Astrocyte of the cerebellum (primary cell): ENCODE results near the gene AIG1.

Experiments
- DNase-seq: peaks from one replicate; pipeline ENCODE4 v3.0.0-alpha.2; 2011; ENCODE audit warnings: low read depth
- H3K4me3 ChIP-seq: 2 replicates; pipeline ENCODE4 v1.5.1; 2011; ENCODE audit warnings: mild to moderate bottlenecking, low read depth, low read length, moderate library complexity
- in situ Hi-C: cut with HindIII; loops from 2 replicates; pipeline ENCODE4 v1.10.0; 2017; ENCODE audit warnings: low sequenced_read_pairs
- TF ChIP-seq, protein P1 (sequence below): IDR thresholded peaks from 2 replicates; pipeline ENCODE4 v1.5.1; 2012; ENCODE audit warnings: low read length, low read depth, moderate library complexity, mild to moderate bottlenecking; ENCODE audit errors: missing control alignments

AIG1 gene

DNA sequence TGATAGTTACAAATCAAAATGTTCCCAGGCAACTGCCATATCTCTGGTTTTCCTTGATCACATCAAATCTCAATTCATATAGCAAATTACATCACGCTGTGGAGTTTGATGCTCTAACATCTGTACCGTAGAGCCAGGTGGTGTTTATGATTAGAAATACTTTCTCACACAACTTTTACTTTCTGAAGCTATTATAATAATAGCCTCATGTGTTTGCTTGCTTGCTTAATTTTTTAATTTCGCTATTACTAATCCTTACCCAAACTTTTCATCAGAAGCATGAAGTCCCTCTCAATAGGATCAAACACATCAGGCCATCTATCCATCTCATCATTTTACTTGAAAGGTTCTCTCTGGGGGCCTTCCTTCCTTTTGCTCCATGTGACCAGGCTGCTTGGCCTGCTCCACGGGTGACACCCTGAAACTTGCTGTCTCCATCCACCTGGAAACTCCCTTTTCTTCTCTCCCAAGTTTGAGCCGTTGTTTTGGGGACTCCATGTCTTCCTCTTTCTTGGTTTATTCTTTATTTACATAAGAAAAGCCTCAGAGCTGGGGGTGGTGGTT lies 314.4 kb downstream of the AIG1 start:
- no peak overlapping the region for H3K4me3 ChIP-seq
- in situ Hi-C loops, result no loop called here
- DNase-seq, result no peak
- TF ChIP-seq, protein P1, sequence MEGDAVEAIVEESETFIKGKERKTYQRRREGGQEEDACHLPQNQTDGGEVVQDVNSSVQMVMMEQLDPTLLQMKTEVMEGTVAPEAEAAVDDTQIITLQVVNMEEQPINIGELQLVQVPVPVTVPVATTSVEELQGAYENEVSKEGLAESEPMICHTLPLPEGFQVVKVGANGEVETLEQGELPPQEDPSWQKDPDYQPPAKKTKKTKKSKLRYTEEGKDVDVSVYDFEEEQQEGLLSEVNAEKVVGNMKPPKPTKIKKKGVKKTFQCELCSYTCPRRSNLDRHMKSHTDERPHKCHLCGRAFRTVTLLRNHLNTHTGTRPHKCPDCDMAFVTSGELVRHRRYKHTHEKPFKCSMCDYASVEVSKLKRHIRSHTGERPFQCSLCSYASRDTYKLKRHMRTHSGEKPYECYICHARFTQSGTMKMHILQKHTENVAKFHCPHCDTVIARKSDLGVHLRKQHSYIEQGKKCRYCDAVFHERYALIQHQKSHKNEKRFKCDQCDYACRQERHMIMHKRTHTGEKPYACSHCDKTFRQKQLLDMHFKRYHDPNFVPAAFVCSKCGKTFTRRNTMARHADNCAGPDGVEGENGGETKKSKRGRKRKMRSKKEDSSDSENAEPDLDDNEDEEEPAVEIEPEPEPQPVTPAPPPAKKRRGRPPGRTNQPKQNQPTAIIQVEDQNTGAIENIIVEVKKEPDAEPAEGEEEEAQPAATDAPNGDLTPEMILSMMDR, result no peak

DNA sequence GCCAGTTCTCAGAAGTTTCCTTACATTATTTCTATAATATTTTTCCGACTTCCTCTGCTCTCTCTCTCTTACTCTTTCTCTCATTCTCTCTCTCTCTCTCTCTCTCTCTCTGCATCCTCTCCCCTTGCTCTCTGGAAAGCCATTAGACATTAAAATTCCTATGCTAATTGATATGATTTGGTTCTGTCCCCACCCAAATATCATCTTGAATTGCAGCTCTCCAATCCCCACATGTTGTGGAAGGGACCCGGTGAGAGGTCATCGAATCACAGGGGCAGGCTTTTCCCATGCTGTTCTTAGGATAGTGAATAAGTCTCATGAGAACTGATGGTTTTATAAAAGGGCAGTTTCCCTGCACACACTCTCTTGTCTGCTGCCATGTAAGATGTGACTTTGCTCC lies 315.7 kb downstream of the AIG1 start:
- in situ Hi-C loops, result no loop called here
- TF ChIP-seq, protein P1, result no peak
- H3K4me3 ChIP-seq, result no peak overlapping the region
- DNase-seq, result no peak

DNA sequence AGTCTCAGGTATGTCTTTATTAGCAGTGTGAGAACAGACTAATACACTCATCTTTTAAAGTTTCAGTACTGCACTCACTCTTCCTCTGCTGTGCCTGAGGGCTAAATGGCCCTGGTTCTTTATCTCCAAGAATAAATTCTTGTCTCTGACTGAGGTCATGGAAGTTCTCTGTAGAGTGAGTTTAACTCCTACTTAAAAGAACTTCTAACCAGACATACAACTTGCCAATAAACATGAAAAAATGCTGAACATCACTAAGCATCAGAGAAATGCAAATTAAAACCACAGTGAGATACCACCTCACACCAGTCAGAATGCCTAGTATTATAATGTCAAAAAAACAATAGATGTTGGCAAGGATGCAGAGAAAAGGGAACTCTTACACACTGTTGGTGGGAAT lies 316.2 kb downstream of the AIG1 start:
- DNase-seq, result no peak

DNA sequence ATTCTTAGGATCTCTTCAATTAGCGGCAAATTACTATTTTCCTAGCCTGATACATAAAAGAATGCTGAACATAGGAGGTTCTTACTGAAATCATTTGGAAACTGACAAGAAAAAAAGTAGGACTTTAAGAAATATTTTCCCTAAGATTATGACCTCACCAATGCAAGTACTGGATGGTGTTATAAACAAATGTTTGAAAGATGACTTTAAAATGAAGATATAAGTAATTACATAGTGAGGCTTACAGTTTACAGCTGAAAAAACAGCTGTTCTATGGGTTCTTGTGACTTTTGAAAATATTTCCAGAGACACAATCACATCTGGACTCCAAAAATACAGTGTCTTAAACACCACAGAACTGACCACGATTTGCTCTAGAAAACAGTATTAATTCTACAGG lies 324.9 kb downstream of the AIG1 start:
- DNase-seq, result no peak
- in situ Hi-C loops, result no loop called here
- H3K4me3 ChIP-seq, result no peak overlapping the region
- TF ChIP-seq, protein P1, result no peak

More for the DNA sequence above, 316.2 kb downstream of the AIG1 start:
- TF ChIP-seq, protein P1, result no peak
- no peak overlapping the region for H3K4me3 ChIP-seq
- in situ Hi-C loops, result no loop called here

DNA sequence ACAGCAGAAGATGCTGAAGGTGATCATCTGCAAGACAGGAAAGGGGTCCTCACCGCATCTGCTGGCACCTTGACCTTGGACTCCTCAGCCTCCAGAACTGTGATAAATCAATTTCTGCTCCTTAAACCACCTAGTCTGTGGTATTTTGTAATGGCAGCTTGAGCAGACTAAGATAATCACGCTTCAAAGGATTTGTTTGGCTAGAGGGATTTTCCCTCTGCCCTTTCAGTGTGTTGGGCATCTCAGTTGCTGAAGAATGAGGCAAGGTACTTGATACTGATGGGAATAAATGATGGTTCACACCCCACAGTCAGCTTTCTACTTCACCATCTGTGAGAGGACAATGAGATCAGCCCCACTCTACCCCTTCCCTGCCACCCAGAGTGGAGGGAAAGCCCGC lies 329.6 kb downstream of the AIG1 start:
- TF ChIP-seq, protein P1, result no peak
- DNase-seq, result no peak
- in situ Hi-C loops, result no loop called here
- no peak overlapping the region for H3K4me3 ChIP-seq
